ENCODE results near the gene CTSZ. TPM values are rescaled to one million over a fixed set of nuclear protein-coding genes. Genes with fewer than 3 reads are reported as not detected.
A peak's percentile ranks its signal among the peaks of the same experiment; 100 is the strongest.
"Not testable (repeated sequence)": the region's sequence is repeated elsewhere in the genome, so short reads cannot be mapped to it uniquely, and the experiment has no call there.

Gene CTSZ
- total RNA-seq, 1 experiment from 2014 or later: 113 TPM

DNA sequence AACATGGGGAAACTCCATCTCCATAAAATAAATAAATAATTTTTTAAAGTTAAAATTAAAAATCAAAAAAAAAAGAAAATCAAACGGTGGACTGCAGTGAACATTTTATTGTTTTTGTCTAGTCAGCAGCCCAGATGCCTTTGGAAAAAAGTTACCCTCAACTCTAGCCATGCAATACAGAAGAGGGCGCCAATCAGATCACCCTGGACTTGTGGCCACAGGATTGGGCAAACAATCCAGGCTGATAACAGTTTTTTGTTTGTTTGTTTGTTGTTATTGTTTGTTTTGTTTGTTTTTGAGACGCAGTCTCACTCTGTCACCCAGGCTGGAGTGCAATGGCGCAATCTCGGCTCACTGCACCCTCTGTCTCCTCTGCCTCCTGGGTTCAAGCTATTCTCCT lies 56.5 kb downstream of the CTSZ start:
- in situ Hi-C loops (cut with HindIII; ENCODE audit: low pct_unique_long_range_greater_than_20kb, low sequenced_read_pairs) (no loop called here), intact Hi-C loops (cut with micrococcal nuclease; ENCODE audit: unreplicated experiment) (no loop called here)
- POLR2A ChIA-PET: no interaction called here
- ATAC-seq (no peak), DNase-seq (ENCODE audit: low read depth, low spot score) (no peak)
- no peaks in the 10 kb centered on the region for H3K36me3 ChIP-seq (ENCODE audit: control insufficient read depth, insufficient read depth, low read length)
- no peaks in the 10 kb centered on the region for H3K4me1 ChIP-seq (ENCODE audit: control insufficient read depth, insufficient read depth, low read length)
- H3K27me3 ChIP-seq (ENCODE audit: control insufficient read depth, insufficient read depth, low read length): no peaks in the 10 kb centered on the region
- H3K4me3 ChIP-seq (ENCODE audit: low read depth in 2 of 2, low read length in 2 of 2): no peak overlapping the region
- TF ChIP-seq CTCF (IDR thresholded peaks at IDR 0.05): peak; percentile 23; the same call in 1 of the 2 replicates
- TF ChIP-seq TCF7L2 (IDR thresholded peaks at IDR 0.05; ENCODE audit: low read depth, low read length): no peak
- H3K27ac ChIP-seq (ENCODE audit: low read length): no peak overlapping the region
- CTCF ChIA-PET: no interaction called here
- no peaks in the 10 kb centered on the region for H3K9me3 ChIP-seq (ENCODE audit: control insufficient read depth, insufficient read depth, low read depth, low read length)
- no TSS peak for BruUV-seq (replicated peaks)

DNA sequence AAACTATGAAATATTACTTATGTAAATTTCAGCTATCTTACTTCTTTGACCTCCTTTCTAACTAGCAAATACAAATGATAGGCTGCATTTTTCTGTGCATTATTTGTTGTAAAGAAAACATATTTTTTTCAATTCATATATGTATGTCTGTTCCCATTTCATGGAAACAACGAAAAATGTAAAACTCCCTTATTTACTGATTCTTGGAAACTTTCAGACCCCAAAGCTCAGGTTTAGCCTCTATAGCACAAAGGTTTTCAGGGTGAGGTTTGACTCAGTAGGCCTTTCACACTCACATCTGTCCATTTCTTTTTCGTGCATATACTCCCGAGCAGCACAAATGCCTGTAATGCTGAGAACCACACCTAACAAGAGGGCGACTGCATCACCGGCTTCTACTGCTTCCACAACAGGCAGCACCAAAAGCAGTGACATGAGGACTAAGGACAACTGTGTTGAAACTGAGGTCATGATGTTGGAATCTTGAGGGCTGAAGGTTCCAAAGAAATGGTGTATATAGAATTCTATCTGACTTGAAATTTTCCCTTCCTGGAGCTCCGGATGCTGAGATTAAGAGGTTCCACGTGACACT lies 59.2 kb downstream of the CTSZ start:
- POLR2A ChIA-PET: not testable (repeated sequence)

DNA sequence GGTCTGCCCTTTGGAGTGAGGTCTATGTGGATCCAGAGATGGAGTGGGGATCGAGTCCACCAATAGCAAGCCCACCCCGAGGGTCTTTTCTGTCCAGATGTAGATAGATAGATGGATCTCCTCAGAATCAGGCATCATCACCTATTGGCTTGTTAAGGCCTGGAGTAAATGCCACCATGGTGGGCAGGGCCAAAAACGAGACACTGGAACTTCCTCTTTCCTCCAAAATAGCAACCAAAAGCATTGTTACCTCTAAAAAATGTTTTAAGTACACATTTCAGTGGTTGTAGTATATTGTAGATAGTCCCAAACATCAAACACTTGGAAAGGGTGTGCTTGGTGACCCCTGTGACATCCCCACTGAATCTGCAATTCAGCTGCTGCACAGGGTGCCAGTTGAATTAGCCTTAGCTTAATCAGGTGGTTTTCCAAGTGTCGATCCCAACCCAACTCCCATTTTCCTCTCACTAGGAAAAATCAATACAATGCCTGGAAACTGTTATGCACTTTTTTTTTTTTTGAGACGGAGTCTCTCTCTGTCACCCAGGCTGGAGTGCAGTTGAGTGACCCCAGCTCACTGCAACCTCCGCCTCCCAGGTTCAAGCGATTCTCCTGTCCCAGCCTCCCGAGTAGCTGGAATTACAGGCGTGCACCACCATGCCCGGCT lies 61.0 kb downstream of the CTSZ start:
- CTCF ChIA-PET: no interaction called here

More for the DNA sequence above, 59.2 kb downstream of the CTSZ start:
- DNase-seq (ENCODE audit: low read depth, low spot score); BruUV-seq (replicated peaks); H3K4me1 ChIP-seq (ENCODE audit: control insufficient read depth, insufficient read depth, low read length); H3K4me3 ChIP-seq (ENCODE audit: low read depth in 2 of 2, low read length in 2 of 2); H3K9me3 ChIP-seq (ENCODE audit: control insufficient read depth, insufficient read depth, low read depth, low read length); CTCF ChIA-PET; H3K36me3 ChIP-seq (ENCODE audit: control insufficient read depth, insufficient read depth, low read length); ATAC-seq; in situ Hi-C loops (cut with HindIII; ENCODE audit: low pct_unique_long_range_greater_than_20kb, low sequenced_read_pairs); intact Hi-C loops (cut with micrococcal nuclease; ENCODE audit: unreplicated experiment); H3K27me3 ChIP-seq (ENCODE audit: control insufficient read depth, insufficient read depth, low read length); H3K27ac ChIP-seq (ENCODE audit: low read length): not testable (repeated sequence)

More for the DNA sequence above, 61.0 kb downstream of the CTSZ start:
- H3K9me3 ChIP-seq (ENCODE audit: control insufficient read depth, insufficient read depth, low read depth, low read length): no peaks in the 10 kb centered on the region
- BruUV-seq (replicated peaks): no TSS peak
- no peak for DNase-seq (ENCODE audit: low read depth, low spot score)
- no peaks in the 10 kb centered on the region for H3K27me3 ChIP-seq (ENCODE audit: control insufficient read depth, insufficient read depth, low read length)
- in situ Hi-C loops (cut with HindIII; ENCODE audit: low pct_unique_long_range_greater_than_20kb, low sequenced_read_pairs) (no loop called here), intact Hi-C loops (cut with micrococcal nuclease; ENCODE audit: unreplicated experiment) (no loop called here)
- H3K4me3 ChIP-seq (ENCODE audit: low read depth in 2 of 2, low read length in 2 of 2): no peak overlapping the region
- ATAC-seq: no peak
- H3K36me3 ChIP-seq (ENCODE audit: control insufficient read depth, insufficient read depth, low read length): no peaks in the 10 kb centered on the region
- POLR2A ChIA-PET: no interaction called here
- no peak overlapping the region for H3K27ac ChIP-seq (ENCODE audit: low read length)
- TF ChIP-seq POLR2AphosphoS5 (IDR thresholded peaks at IDR 0.05; ENCODE audit: low read depth, low read length): no peak
- no peak for TF ChIP-seq TCF7L2 (IDR thresholded peaks at IDR 0.05; ENCODE audit: low read depth, low read length)
- no peak for TF ChIP-seq SIN3A (IDR thresholded peaks at IDR 0.05; ENCODE audit: borderline replicate concordance, insufficient read depth, low read depth, low read length)
- TF ChIP-seq CTCF (IDR thresholded peaks at IDR 0.05): no peak
- TF ChIP-seq REST (IDR thresholded peaks at IDR 0.05; ENCODE audit: insufficient read depth in 1 of 2, low read depth in 2 of 2, low read length in 1 of 2): no peak
- H3K4me1 ChIP-seq (ENCODE audit: control insufficient read depth, insufficient read depth, low read length): no peaks in the 10 kb centered on the region

All from Panc1 (cell line).